ENCODE measurements around the gene RNF208. TPM values are rescaled to one million over a fixed set of nuclear protein-coding genes. Genes with fewer than 3 reads are reported as not detected.

RNF208 gene
- total and polyA plus RNA-seq, 12 donors, result 1.1 to 90.5 (median 12.1) TPM

- Histone ChIP-seq H3K36me3 (replicated peaks in 1 of 2) (no peaks in the 10 kb centered on the region), H3K27ac (no peak within 1 kb of the TSS), H3K27me3 (peaks cover 36% of the 10 kb centered on the region), H3K9me3 (replicated peaks in 1 of 3) (no peaks in the 10 kb centered on the region), H3K4me1 (replicated peaks in 1 of 2) (peaks cover 8 to 16% of the 10 kb centered on the region in 2 donors), H3K4me3 (no peak within 1 kb of the TSS)
- WGBS, 4 donors, result 32 to 46% (median 34%) methylated on average over 17 to 25 of the region's 25 CpGs; no CpG with 5 or more reads in 1 of the 4 donors
- peak; percentile 75 to 89 (median 84) for DNase-seq
- TF ChIP-seq POLR2A (IDR thresholded peaks at IDR 0.05), result no peak
- TF ChIP-seq, protein P1, sequence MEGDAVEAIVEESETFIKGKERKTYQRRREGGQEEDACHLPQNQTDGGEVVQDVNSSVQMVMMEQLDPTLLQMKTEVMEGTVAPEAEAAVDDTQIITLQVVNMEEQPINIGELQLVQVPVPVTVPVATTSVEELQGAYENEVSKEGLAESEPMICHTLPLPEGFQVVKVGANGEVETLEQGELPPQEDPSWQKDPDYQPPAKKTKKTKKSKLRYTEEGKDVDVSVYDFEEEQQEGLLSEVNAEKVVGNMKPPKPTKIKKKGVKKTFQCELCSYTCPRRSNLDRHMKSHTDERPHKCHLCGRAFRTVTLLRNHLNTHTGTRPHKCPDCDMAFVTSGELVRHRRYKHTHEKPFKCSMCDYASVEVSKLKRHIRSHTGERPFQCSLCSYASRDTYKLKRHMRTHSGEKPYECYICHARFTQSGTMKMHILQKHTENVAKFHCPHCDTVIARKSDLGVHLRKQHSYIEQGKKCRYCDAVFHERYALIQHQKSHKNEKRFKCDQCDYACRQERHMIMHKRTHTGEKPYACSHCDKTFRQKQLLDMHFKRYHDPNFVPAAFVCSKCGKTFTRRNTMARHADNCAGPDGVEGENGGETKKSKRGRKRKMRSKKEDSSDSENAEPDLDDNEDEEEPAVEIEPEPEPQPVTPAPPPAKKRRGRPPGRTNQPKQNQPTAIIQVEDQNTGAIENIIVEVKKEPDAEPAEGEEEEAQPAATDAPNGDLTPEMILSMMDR (IDR thresholded peaks at IDR 0.05), result peak; percentile 74 to 95 (median 90)
- intact Hi-C loops (cut with DNase I), result loop anchor here (5.0 kb wide), 1 partner anchor 110 kb away; no protein-coding TSS in a partner anchor
These were observed 5.2 kb upstream of the RNF208 start, which contains the start of gene RNF224 for GRCh38 chr9:137227054-137227852. Gene RNF224, plus strand, starts transcription at chr9:137227502. Its CDS starts 834 bp downstream, at chr9:137228336.

DNA sequence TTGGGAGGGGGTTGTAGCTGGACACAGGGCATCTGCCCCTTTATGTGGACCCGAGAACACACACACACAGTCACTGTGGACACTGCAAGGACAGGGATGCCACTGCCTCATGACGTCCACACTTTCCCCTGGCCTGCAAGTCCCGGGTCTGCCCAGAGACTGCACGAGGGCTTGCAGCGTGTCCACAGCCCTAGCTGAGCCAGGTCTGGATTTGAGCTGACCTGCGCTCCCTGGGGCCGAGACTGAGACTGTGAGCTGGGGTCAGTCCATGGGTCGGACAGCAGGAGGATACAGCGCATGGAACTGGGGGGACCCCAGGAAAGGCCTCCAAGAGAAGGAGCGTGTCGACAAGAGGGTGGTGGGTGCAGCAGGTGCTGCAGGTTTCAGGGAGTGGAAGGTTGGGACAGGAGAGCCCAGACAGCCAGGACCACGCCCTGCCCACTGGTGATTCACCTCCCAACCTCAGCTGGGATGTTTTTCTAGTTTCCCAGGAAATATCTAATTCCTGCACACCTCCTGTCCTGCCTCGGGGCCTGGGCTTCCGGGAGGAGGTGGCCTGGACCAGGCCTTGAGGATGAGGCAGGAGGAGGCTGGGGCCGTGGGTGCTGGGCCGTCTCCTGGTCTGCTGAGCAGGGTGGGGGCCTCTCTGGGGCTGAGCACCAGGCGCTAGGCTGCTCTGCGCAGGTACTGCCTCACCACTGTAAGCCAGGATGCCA, 4.5 kb upstream of the RNF208 start:
- no peak overlapping the region for H3K27ac ChIP-seq
- intact Hi-C loops (cut with DNase I), result loop anchor here (5.0 kb wide), 1 partner anchor 109 kb away; no protein-coding TSS in a partner anchor
- peaks cover 10 to 18% of the 10 kb centered on the region in 2 donors for H3K4me1 ChIP-seq (replicated peaks in 1 of 2)
- H3K4me3 ChIP-seq, result no peak overlapping the region
- H3K36me3 ChIP-seq (replicated peaks in 1 of 2), result no peaks in the 10 kb centered on the region
- H3K9me3 ChIP-seq (replicated peaks in 1 of 3), result no peaks in the 10 kb centered on the region
- no peak for DNase-seq
- TF ChIP-seq, protein P1 (IDR thresholded peaks at IDR 0.05), result no peak
- TF ChIP-seq POLR2A (IDR thresholded peaks at IDR 0.05), result no peak
- 60 to 72% (median 67%) methylated on average over 17 to 18 of the region's 18 CpGs for WGBS, 4 donors
- peaks cover 29% of the 10 kb centered on the region for H3K27me3 ChIP-seq

DNA sequence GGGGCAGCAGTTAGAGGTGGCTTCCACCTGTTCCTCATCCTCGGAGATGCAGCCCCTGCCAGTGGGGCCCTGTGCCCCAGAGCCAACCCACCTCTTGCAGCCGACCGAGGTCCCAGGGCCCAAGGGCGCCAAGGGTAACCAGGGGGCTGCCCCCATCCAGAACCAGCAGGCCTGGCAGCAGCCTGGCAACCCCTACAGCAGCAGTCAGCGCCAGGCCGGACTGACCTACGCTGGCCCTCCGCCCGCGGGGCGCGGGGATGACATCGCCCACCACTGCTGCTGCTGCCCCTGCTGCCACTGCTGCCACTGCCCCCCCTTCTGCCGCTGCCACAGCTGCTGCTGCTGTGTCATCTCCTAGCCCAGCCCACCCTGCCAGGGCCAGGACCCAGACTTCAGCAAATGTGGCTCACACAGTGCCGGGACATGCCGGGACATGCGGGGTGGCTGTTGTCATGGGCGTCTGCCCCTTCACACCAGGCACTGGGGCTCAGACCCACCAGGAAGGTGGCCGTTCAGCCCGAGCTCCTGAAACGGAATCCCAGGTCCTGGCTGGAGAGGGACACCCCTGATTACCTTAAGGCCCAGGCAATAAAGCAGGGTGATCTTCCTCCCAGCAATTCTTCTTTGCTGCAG, 3.8 kb upstream of the RNF208 start:
- Histone ChIP-seq H3K27me3 (peaks cover 22% of the 10 kb centered on the region), H3K9me3 (replicated peaks in 1 of 3) (no peaks in the 10 kb centered on the region), H3K27ac (no peak overlapping the region), H3K36me3 (replicated peaks in 1 of 2) (no peaks in the 10 kb centered on the region), H3K4me3 (no peak overlapping the region), H3K4me1 (replicated peaks in 1 of 2) (peaks cover 13 to 20% of the 10 kb centered on the region in 2 donors)
- WGBS, 4 donors, result 78 to 84% (median 82%) methylated on average over 17 to 21 of the region's 21 CpGs; no CpG with 5 or more reads in 1 of the 4 donors
- intact Hi-C loops (cut with DNase I), result loop anchor here (5.0 kb wide), 1 partner anchor 109 kb away; no protein-coding TSS in a partner anchor
- TF ChIP-seq, protein P1 (IDR thresholded peaks at IDR 0.05), result no peak
- no peak for TF ChIP-seq POLR2A (IDR thresholded peaks at IDR 0.05)
- no peak for DNase-seq

All from adrenal gland (tissue), 12 donors.